SK-N-SH (cell line): ENCODE data around the gene TNIP2. TPM values are rescaled to one million over a fixed set of nuclear protein-coding genes. Genes with fewer than 3 reads are reported as not detected.

ENCODE experiments used
- CTCF ChIA-PET: fragments of 300-600, 350-600 bp; formaldehyde crosslinking; extraction: SDS; loops from one replicate; lab custom pipeline; 2021; lab: Yijun Ruan, JAX
- POLR2A ChIA-PET: fragments of 350-600 bp; sonication (Branson Sonifier 250); formaldehyde crosslinking; extraction: SDS; loops from one replicate; lab custom pipeline; 2020; ENCODE audit warnings: antibody characterized with exemption, inconsistent platforms; lab: Yijun Ruan, JAX
- DNase-seq: peaks from one replicate; pipeline ENCODE4 v3.0.0; 2012
- H2AFZ ChIP-seq: fragments of 200-600 bp; sonication (generic); 2 replicates; pipeline ENCODE4 v1.8.1; 2016; ENCODE audit warnings: antibody characterized with exemption, mild to moderate bottlenecking, low read depth
- H3F3A ChIP-seq: fragments of 200-600 bp; sonication (generic); replicated peaks from 2 replicates; pipeline ENCODE3; 2016; ENCODE audit warnings: antibody characterized with exemption, mild to moderate bottlenecking; ENCODE audit not compliant: insufficient read depth
- H3K27ac ChIP-seq, 2 experiments: fragments of 200-500 bp in 1 of 2; fragments of 200-600 bp in 1 of 2; sonication (Bioruptor generic) in 1 of 2; sonication (generic), shearing (Covaris generic) in 1 of 2; 2 replicates each; pipeline versions ENCODE4 v1.5.1 to v1.6.1; 2014 to 2016; ENCODE audit warnings: low read depth in 2 of 2, inconsistent platforms in 1 of 2, low read length in 1 of 2, mild to moderate bottlenecking in 1 of 2, mixed read lengths in 1 of 2
- H3K27me3 ChIP-seq: fragments of 200-600 bp; sonication (generic), shearing (Covaris generic); 2 replicates; pipeline ENCODE4 v1.6.1; 2016; ENCODE audit warnings: mixed run types; ENCODE audit not compliant: insufficient read depth
- H3K36me3 ChIP-seq, 2 experiments: fragments of 200-500 bp in 1 of 2; fragments of 200-600 bp in 1 of 2; sonication (Bioruptor generic) in 1 of 2; sonication (generic) in 1 of 2; replicated peaks in 1 of 2; 2 replicates each; pipeline versions ENCODE3 to v1.5.1; 2014 to 2016; ENCODE audit warnings: low read length in 1 of 2, mild to moderate bottlenecking in 1 of 2; ENCODE audit not compliant: insufficient read depth in 2 of 2, control insufficient read depth in 1 of 2
- H3K4me1 ChIP-seq, 2 experiments: fragments of 200-500 bp in 1 of 2; fragments of 200-600 bp in 1 of 2; sonication (Bioruptor generic) in 1 of 2; sonication (generic), shearing (Covaris generic) in 1 of 2; 2 replicates each; pipeline versions ENCODE4 v1.5.1 to v1.6.1; 2014 to 2016; ENCODE audit warnings: low read depth in 1 of 2, low read length in 1 of 2, mixed run types in 1 of 2; ENCODE audit not compliant: insufficient read depth in 2 of 2, control insufficient read depth in 1 of 2
- H3K4me2 ChIP-seq: fragments of 200-600 bp; sonication (generic), shearing (Covaris generic); 2 replicates; pipeline ENCODE4 v1.6.1; 2017; ENCODE audit warnings: mixed run types
- H3K4me3 ChIP-seq, 2 experiments: fragments of 200-500 bp in 1 of 2; fragments of 200-600 bp in 1 of 2; sonication (Bioruptor generic) in 1 of 2; sonication (generic), shearing (Covaris generic) in 1 of 2; 2 replicates each; pipeline versions ENCODE4 v1.5.1 to v1.8.1; 2014 to 2016; ENCODE audit warnings: low read depth in 2 of 2, inconsistent platforms in 1 of 2, low read length in 1 of 2, mild to moderate bottlenecking in 1 of 2, mixed read lengths in 1 of 2, moderate library complexity in 1 of 2
- H3K79me2 ChIP-seq: fragments of 200-600 bp; sonication (generic); 2 replicates; pipeline ENCODE4 v1.8.1; 2017; ENCODE audit warnings: mild to moderate bottlenecking; ENCODE audit not compliant: insufficient read depth
- H3K9ac ChIP-seq: fragments of 200-600 bp; sonication (generic); 2 replicates; pipeline ENCODE4 v1.6.1; 2017; ENCODE audit warnings: mixed run types
- H3K9me2 ChIP-seq: fragments of 200-600 bp; sonication (generic); 2 replicates; pipeline ENCODE4 v1.6.1; 2017; ENCODE audit warnings: mixed run types
- H3K9me3 ChIP-seq: fragments of 200-600 bp; sonication (generic); 2 replicates; pipeline ENCODE4 v1.6.1; 2017; ENCODE audit warnings: mixed run types, mild to moderate bottlenecking, moderate library complexity
- H4K20me1 ChIP-seq: fragments of 200-600 bp; sonication (generic); 2 replicates; pipeline ENCODE4 v1.6.1; 2017; ENCODE audit warnings: mild to moderate bottlenecking, mixed run types; ENCODE audit not compliant: insufficient read depth
- ELF1 ChIP-seq: IDR thresholded peaks from 2 replicates; pipeline ENCODE4 v1.4.0; 2012
- EP300 ChIP-seq, 2 experiments: IDR thresholded peaks; 2 replicates each; pipeline versions ENCODE4 v1.4.0 to v1.6.1; 2012; ENCODE audit warnings: borderline replicate concordance in 1 of 2, low read depth in 1 of 2, low read length in 1 of 2
- FOSL2 ChIP-seq: IDR thresholded peaks from 2 replicates; pipeline ENCODE4 v1.4.0; 2012; ENCODE audit warnings: low read depth, mild to moderate bottlenecking, moderate library complexity, borderline replicate concordance
- FOXM1 ChIP-seq: IDR thresholded peaks from 2 replicates; pipeline ENCODE4 v1.4.0; 2012; ENCODE audit warnings: low read depth, mild to moderate bottlenecking
- GATA2 ChIP-seq: sonication (generic); formaldehyde crosslinking; IDR thresholded peaks from 2 replicates; pipeline ENCODE4 v1.5.0; 2020; ENCODE audit warnings: mild to moderate bottlenecking, missing genetic modification reagents
- NRF1 ChIP-seq: IDR thresholded peaks from 2 replicates; pipeline ENCODE4 v1.6.1; 2012; ENCODE audit warnings: low read depth, mild to moderate bottlenecking, low read length
- RAD21 ChIP-seq: IDR thresholded peaks from 2 replicates; pipeline ENCODE4 v1.6.1; 2012; ENCODE audit warnings: mild to moderate bottlenecking, low read length
- RFX5 ChIP-seq: IDR thresholded peaks from 2 replicates; pipeline ENCODE4 v1.6.1; 2012; ENCODE audit warnings: mild to moderate bottlenecking, improper control_type of control experiment, low read length
- SIN3A ChIP-seq: IDR thresholded peaks from 2 replicates; pipeline ENCODE4 v1.6.1; 2012; ENCODE audit warnings: low read depth, mild to moderate bottlenecking, low read length, moderate library complexity, borderline replicate concordance
- USF2 ChIP-seq: fragments of 150-350 bp; IDR thresholded peaks from 2 replicates; pipeline ENCODE4 v1.6.1; 2017; ENCODE audit warnings: antibody characterized with exemption, low read length, low read depth, borderline replicate concordance
- ZBTB33 ChIP-seq: IDR thresholded peaks from 2 replicates; pipeline ENCODE4 v1.4.0; 2012; ENCODE audit warnings: low read depth, borderline replicate concordance
- WGBS: methylation state at CpG from one replicate; pipeline ENCODE4 v1.1.6; 2017; ENCODE audit warnings: low lambda C conversion rate; 5-methylcytosine and 5-hydroxymethylcytosine counted together
- polyA plus RNA-seq, 3 experiments: library from polyadenylated mRNA; depleted of rRNA; stranded (reverse); fragments of >200 nt; gene quantifications; 2 replicates each; pipeline ENCODE4 v1.2.3, GENCODE V29; 2012
- TF ChIP-seq, protein P1 (sequence below): IDR thresholded peaks from 2 replicates; pipeline ENCODE4; 2012

Gene TNIP2
- polyA plus RNA-seq, 1 of the 3 experiments (the other 2 are of a cell fraction), result 78.9 TPM

GRCh38 chr4:2768921-2769336 is 12.8 kb upstream of the TNIP2 start:
- CTCF ChIA-PET, result interaction anchor here (1.3 kb wide), 1 partner anchor 187 kb away, joined by 4 read pairs; no protein-coding TSS in a partner anchor
- 55% methylated on average over 6 of the region's 15 CpGs for WGBS
- no peaks in the 10 kb centered on the region for H4K20me1 ChIP-seq
- H3K27me3 ChIP-seq, result no peaks in the 10 kb centered on the region
- peaks cover 3% of the 10 kb centered on the region for H3F3A ChIP-seq
- H3K4me2 ChIP-seq, result no peak overlapping the region
- no peak overlapping the region for H3K9ac ChIP-seq
- H3K9me3 ChIP-seq, result no peaks in the 10 kb centered on the region
- TF ChIP-seq, protein P1, sequence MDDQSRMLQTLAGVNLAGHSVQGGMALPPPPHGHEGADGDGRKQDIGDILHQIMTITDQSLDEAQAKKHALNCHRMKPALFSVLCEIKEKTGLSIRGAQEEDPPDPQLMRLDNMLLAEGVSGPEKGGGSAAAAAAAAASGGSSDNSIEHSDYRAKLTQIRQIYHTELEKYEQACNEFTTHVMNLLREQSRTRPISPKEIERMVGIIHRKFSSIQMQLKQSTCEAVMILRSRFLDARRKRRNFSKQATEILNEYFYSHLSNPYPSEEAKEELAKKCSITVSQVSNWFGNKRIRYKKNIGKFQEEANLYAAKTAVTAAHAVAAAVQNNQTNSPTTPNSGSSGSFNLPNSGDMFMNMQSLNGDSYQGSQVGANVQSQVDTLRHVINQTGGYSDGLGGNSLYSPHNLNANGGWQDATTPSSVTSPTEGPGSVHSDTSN, result no peak
- no peak for TF ChIP-seq FOSL2
- no peak for TF ChIP-seq ZBTB33
- TF ChIP-seq RFX5, result no peak
- TF ChIP-seq ELF1, result no peak
- TF ChIP-seq EP300 (IDR thresholded peaks at IDR 0.05; ENCODE audit: borderline replicate concordance in 1 of 2, low read depth in 1 of 2, low read length in 1 of 2), result no peak
- TF ChIP-seq, all 33 proteins: peak for 0
- DNase-seq, result peak; percentile 50
- no peak overlapping the region; a peak in 1 of 4 replicates for H3K27ac ChIP-seq
- POLR2A ChIA-PET, result interaction anchor here (2.2 kb wide), 1 partner anchor 50 kb away, joined by 10 read pairs; no protein-coding TSS in a partner anchor
- H3K9me2 ChIP-seq, result no peaks in the 10 kb centered on the region
- H3K36me3 ChIP-seq, result no peaks in the 10 kb centered on the region
- H2AFZ ChIP-seq, result no peak overlapping the region
- H3K4me3 ChIP-seq, result no peak overlapping the region
- H3K79me2 ChIP-seq, result no peaks in the 10 kb centered on the region
- peaks cover 0 to 22% of the 10 kb centered on the region in 2 experiments; a peak in 1 of 4 replicates for H3K4me1 ChIP-seq

- WGBS, result 78% methylated on average over 9 of the region's 9 CpGs
- no peak for DNase-seq
- no peak overlapping the region for H3K4me2 ChIP-seq
- ChIA-PET POLR2A (interaction anchor here (0.6 to 2.2 kb wide), 6 partner anchors 12 to 170 kb away, joined by 3 to 10 read pairs (median 4); partner anchors contain the start of genes SH3BP2 and TNIP2), CTCF (interaction anchor here (0.6 to 1.4 kb wide), 3 partner anchors 11 to 304 kb away, joined by 3 to 4 read pairs (median 3); no protein-coding TSS in a partner anchor)
- H3K9me2 ChIP-seq, result no peaks in the 10 kb centered on the region
- H3K9me3 ChIP-seq, result no peaks in the 10 kb centered on the region
- no peak overlapping the region for H3K4me3 ChIP-seq
- H3K4me1 ChIP-seq, result peaks cover 0 to 22% of the 10 kb centered on the region in 2 experiments; a peak in 1 of 4 replicates
- TF ChIP-seq SIN3A (no peak), RAD21 (no peak), USF2 (no peak), FOSL2 (no peak), NRF1 (no peak), FOXM1 (no peak), GATA2 (CRISPR knock-in tag) (no peak)
- no peak overlapping the region for H3K9ac ChIP-seq
- H3K36me3 ChIP-seq, result no peaks in the 10 kb centered on the region
- no peaks in the 10 kb centered on the region for H4K20me1 ChIP-seq
- no peaks in the 10 kb centered on the region for H3K79me2 ChIP-seq
- H3F3A ChIP-seq, result peaks cover 3% of the 10 kb centered on the region
- H2AFZ ChIP-seq, result no peak overlapping the region
- H3K27me3 ChIP-seq, result no peaks in the 10 kb centered on the region
- H3K27ac ChIP-seq, result peak overlapping the region in 1 of 2 experiments; percentile 74; a peak in 1 of 4 replicates
Measured at GRCh38 chr4:2768124-2768523, 12.0 kb upstream of the TNIP2 start.
